Esophagus (tissue), 2 donors: Measurements from ENCODE around the gene ATP1B2. TPM values are rescaled to one million over a fixed set of nuclear protein-coding genes. Genes with fewer than 3 reads are reported as not detected.
"Not testable (repeated sequence)": the region's sequence is repeated elsewhere in the genome, so short reads cannot be mapped to it uniquely, and the experiment has no call there.

Source experiments
- H3K27ac ChIP-seq, 2 donors: one replicate each; pipeline ENCODE4 v1.5.1; 2013; ENCODE audit warnings: low read depth in 2 of 2, mild to moderate bottlenecking in 2 of 2, inconsistent platforms in 1 of 2, low read length in 1 of 2, moderate library complexity in 1 of 2
- H3K27me3 ChIP-seq, 2 donors: one replicate each; pipeline ENCODE4 v1.6.1; 2013; ENCODE audit warnings: low read length in 2 of 2, control low read depth in 1 of 2, mild to moderate bottlenecking in 1 of 2; ENCODE audit not compliant: insufficient read depth in 2 of 2, control insufficient read depth in 1 of 2
- H3K36me3 ChIP-seq, 2 donors: one replicate each; pipeline ENCODE4 v1.6.1; 2013; ENCODE audit warnings: low read length in 1 of 2; ENCODE audit not compliant: control insufficient read depth in 2 of 2, insufficient read depth in 2 of 2
- H3K4me1 ChIP-seq, 2 donors: one replicate each; pipeline ENCODE4 v1.6.1; 2013; ENCODE audit warnings: low read length in 1 of 2; ENCODE audit not compliant: control insufficient read depth in 2 of 2, insufficient read depth in 2 of 2
- H3K4me3 ChIP-seq, 2 donors: one replicate each; pipeline ENCODE4 v1.5.1; 2013; ENCODE audit warnings: low read length in 2 of 2, mild to moderate bottlenecking in 2 of 2, low read depth in 1 of 2, moderate library complexity in 1 of 2
- H3K9me3 ChIP-seq, 2 donors: one replicate each; pipeline ENCODE4 v1.6.1; 2013; ENCODE audit warnings: mild to moderate bottlenecking in 2 of 2, low read depth in 1 of 2, low read length in 1 of 2, moderate library complexity in 1 of 2; ENCODE audit not compliant: control insufficient read depth in 2 of 2, insufficient read depth in 1 of 2
- WGBS, 2 donors: extraction: QIAGEN DNeasy Blood & Tissue Kit; methylation state at CpG; one replicate each; pipeline ENCODE4 v1.1.7; 2013; 5-methylcytosine and 5-hydroxymethylcytosine counted together
- polyA plus RNA-seq, 2 donors: library from polyadenylated mRNA; stranded (reverse); fragments of 200-250 nt; gene quantifications; one replicate each; pipeline ENCODE4 v1.2.3, GENCODE V29; 2013
- donor health status: healthy with polysubstance abuse.
- donor health status: Bipolar disorder and iron deficiency.

The ATP1B2 gene
- polyA plus RNA-seq, 2 donors, result 0.24 to 0.51 TPM

DNA sequence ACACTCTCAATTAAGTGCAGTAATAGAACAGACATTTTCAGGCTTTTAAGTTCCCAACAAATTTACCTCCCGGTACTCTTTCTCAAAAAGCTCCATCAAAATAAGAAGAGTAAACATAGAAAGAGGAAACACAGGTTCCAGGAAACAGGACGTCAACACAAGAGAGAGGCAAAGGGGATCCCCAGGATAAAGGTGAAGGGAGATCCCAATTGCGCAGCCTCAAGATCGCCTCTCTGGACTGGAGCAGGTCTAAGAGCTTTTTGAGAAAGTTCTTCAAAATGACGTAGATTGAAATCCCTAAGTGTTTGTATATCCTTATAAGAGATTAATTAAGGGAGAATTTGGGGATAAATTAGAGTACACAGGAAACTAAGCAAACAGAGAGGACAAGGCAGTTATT is 32.1 kb upstream of the ATP1B2 start:
- H3K9me3 ChIP-seq, result no peaks in the 10 kb centered on the region
- 73 to 75% methylated on average over 5 of the region's 5 CpGs for whole genome bisulfite sequencing, 2 donors
- H3K4me3 ChIP-seq, result no peak overlapping the region
- no peaks in the 10 kb centered on the region for H3K36me3 ChIP-seq
- no peak overlapping the region for H3K27ac ChIP-seq
- no peaks in the 10 kb centered on the region for H3K27me3 ChIP-seq
- no peaks in the 10 kb centered on the region for H3K4me1 ChIP-seq

DNA sequence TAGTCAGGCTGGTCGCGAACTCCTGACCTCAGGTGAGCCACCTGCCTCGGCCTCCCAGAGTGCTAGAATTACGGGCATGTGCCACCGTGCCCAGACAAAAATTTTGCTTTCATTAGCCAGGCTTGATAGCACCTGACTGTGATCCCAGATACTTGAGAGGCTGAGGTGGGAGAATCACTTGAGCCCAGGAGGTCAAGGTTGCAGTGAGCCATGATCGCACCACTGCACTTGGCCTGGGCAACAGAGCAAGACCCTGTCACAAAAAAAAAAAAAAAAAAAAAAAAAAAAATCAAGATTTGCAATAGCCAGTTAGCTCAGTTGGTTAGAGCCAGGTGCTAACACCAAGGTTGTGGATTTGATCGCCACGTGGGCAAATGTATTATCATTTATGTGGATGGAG is 29.9 kb upstream of the ATP1B2 start:
- Histone ChIP-seq H3K36me3 (no peaks in the 10 kb centered on the region), H3K27me3 (no peaks in the 10 kb centered on the region), H3K4me1 (no peaks in the 10 kb centered on the region), H3K9me3 (no peaks in the 10 kb centered on the region), H3K4me3 (no peak overlapping the region), H3K27ac (no peak overlapping the region)
- 80 to 81% methylated on average over 8 of the region's 8 CpGs for WGBS, 2 donors

GRCh38 chr17:7623661-7624060 is 27.1 kb upstream of the ATP1B2 start:
- Histone ChIP-seq H3K27me3 (no peaks in the 10 kb centered on the region), H3K4me3 (no peak overlapping the region)
- WGBS, 2 donors, result 80 to 85% methylated on average over 5 of the region's 5 CpGs

GRCh38 chr17:7625749-7626148 is 25.0 kb upstream of the ATP1B2 start:
- H3K4me1 ChIP-seq, H3K4me3 ChIP-seq, H3K27me3 ChIP-seq, H3K9me3 ChIP-seq, H3K36me3 ChIP-seq, H3K27ac ChIP-seq: not testable (repeated sequence)
- WGBS, 2 donors, result 92 to 97% methylated on average over 16 of the region's 16 CpGs

More at GRCh38 chr17:7623661-7624060, 27.1 kb upstream of the ATP1B2 start:
- Histone ChIP-seq H3K36me3 (no peaks in the 10 kb centered on the region), H3K9me3 (no peaks in the 10 kb centered on the region), H3K27ac (no peak overlapping the region), H3K4me1 (peaks cover 3 to 4% of the 10 kb centered on the region in 2 donors)

GRCh38 chr17:7626307-7626706 is 24.4 kb upstream of the ATP1B2 start:
- Histone ChIP-seq H3K27ac (no peak overlapping the region), H3K4me1 (peaks cover 3 to 4% of the 10 kb centered on the region in 2 donors), H3K27me3 (no peaks in the 10 kb centered on the region), H3K36me3 (no peaks in the 10 kb centered on the region), H3K9me3 (no peaks in the 10 kb centered on the region), H3K4me3 (no peak overlapping the region)
- 72 to 81% methylated on average over 7 of the region's 7 CpGs for WGBS, 2 donors

DNA sequence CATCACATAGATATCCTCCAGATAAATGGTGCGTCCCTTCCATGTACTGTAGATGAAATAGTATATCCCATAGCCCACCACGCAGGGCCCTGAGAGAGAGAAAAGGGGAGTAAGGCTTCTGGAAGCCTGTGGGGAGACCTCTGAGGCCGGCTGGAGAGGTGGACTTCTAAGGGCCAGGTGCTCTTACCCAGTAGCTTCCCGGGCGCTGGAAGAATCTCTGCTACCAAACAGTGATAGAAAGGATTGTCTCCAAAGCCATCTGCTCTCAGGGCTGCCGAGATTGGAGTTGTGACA is 23.8 kb upstream of the ATP1B2 start:
- H3K4me1 ChIP-seq, result peaks cover 3 to 4% of the 10 kb centered on the region in 2 donors
- H3K9me3 ChIP-seq, result no peaks in the 10 kb centered on the region
- H3K4me3 ChIP-seq, result peak overlapping the region; percentile 63 to 71
- H3K27ac ChIP-seq, result peak overlapping the region; percentile 68 to 86
- no peaks in the 10 kb centered on the region for H3K36me3 ChIP-seq
- 16 to 22% methylated on average over 6 of the region's 6 CpGs for WGBS, 2 donors
- H3K27me3 ChIP-seq, result no peaks in the 10 kb centered on the region

GRCh38 chr17:7627250-7628121 is 23.2 kb upstream of the ATP1B2 start, which contains the start of gene SAT2:
Gene SAT2 (minus strand): TSS chr17:7627821. CDS start chr17:7627635, 186 bp downstream.
- H3K27me3 ChIP-seq, result no peaks in the 10 kb centered on the region
- H3K9me3 ChIP-seq, result no peaks in the 10 kb centered on the region
- peak within 1 kb of the TSS; percentile 63 to 71 for H3K4me3 ChIP-seq
- peak within 1 kb of the TSS; percentile 68 to 86 for H3K27ac ChIP-seq
- 1% methylated on average over 49 to 54 of the region's 54 CpGs for WGBS, 2 donors
- no peaks in the 10 kb centered on the region for H3K36me3 ChIP-seq
- H3K4me1 ChIP-seq, result peaks cover 3 to 4% of the 10 kb centered on the region in 2 donors

- Histone ChIP-seq H3K36me3 (no peaks in the 10 kb centered on the region), H3K27me3 (no peaks in the 10 kb centered on the region), H3K4me1 (peaks cover 3 to 4% of the 10 kb centered on the region in 2 donors), H3K9me3 (no peaks in the 10 kb centered on the region), H3K4me3 (no peak within 1 kb of the TSS), H3K27ac (no peak within 1 kb of the TSS)
- WGBS, 2 donors, result 69 to 74% methylated on average over 13 of the region's 13 CpGs
Observed at GRCh38 chr17:7629939-7630571, 20.7 kb upstream of the ATP1B2 start, which contains the start of gene SHBG. Gene SHBG (plus strand): TSS chr17:7630135. CDS start chr17:7630173, 38 bp downstream.

DNA sequence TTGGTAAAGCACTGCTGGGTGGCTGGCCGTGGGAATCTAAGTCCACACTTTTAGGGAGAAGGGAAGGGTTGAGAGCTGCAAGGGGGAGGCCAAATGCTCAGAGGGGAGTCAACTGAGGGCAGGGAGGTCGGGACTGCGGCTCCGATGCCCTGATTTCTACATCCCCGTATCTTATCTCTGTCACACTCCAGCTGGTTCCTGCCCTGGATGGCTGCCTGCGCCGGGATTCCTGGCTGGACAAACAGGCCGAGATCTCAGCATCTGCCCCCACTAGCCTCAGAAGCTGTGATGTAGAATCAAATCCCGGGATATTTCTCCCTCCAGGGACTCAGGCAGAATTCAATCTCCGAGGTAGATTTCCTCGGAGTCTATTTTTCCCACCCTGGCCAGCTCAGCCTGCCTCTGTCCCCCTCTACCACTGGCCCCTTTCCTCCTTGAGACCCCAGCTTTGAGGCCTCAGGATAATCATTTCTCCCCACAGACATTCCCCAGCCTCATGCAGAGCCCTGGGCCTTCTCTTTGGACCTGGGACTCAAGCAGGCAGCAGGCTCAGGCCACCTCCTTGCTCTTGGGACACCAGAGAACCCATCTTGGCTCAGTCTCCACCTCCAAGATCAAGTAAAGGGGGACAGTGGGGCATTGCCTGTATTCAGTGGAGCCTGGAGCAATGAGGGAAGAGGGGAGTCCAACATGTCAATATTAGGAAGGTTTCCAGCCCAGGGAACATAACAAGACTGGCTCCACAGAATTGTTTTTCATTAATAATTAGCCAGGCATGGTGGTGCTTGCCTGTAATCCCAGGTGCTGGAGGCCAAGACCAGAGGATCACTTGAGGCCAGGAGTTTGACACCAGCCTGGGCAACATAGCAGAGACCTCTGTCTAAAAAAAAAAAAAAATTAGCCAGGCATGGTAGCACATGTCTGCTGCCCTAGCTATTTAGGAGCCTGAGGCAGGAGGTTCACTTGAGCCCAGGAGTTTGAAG is 19.0 kb upstream of the ATP1B2 start:
- no peaks in the 10 kb centered on the region for H3K36me3 ChIP-seq
- H3K4me1 ChIP-seq, result peaks cover 3% of the 10 kb centered on the region in 2 donors
- no peak overlapping the region for H3K27ac ChIP-seq
- H3K4me3 ChIP-seq, result no peak overlapping the region
- WGBS, 2 donors, result 74 to 77% methylated on average over 11 of the region's 11 CpGs
- H3K9me3 ChIP-seq, result no peaks in the 10 kb centered on the region
- H3K27me3 ChIP-seq, result no peaks in the 10 kb centered on the region
